Measurements from ENCODE around the gene PTPRN2. TPM values are rescaled to one million over a fixed set of nuclear protein-coding genes. Genes with fewer than 3 reads are reported as not detected.

Gene PTPRN2
- total and polyA plus RNA-seq, 2 experiments from 2014 or later = 0.28 TPM; not detected in 1

- no peak overlapping the region for H3K4me3 ChIP-seq
- no peaks in the 10 kb centered on the region for H3K36me3 ChIP-seq
- TF ChIP-seq CTCF (IDR thresholded peaks at IDR 0.05; ENCODE audit: low read depth, low read length) = no peak
- no peaks in the 10 kb centered on the region for H3K27me3 ChIP-seq
- H3K4me1 ChIP-seq (ENCODE audit: low read depth) = no peaks in the 10 kb centered on the region
- no peaks in the 10 kb centered on the region for H3K9me3 ChIP-seq (ENCODE audit: low read depth)
- H3K27ac ChIP-seq = no peak overlapping the region
- DNase-seq (ENCODE audit: low read depth in 1 of 2, low spot score in 1 of 2) = no peak
Observed at GRCh38 chr7:157558516-157558874, 1029.1 kb downstream of the PTPRN2 start.

- no peaks in the 10 kb centered on the region for H3K9me3 ChIP-seq (ENCODE audit: low read depth)
- H3K4me3 ChIP-seq = no peak overlapping the region
- no peak overlapping the region for H3K27ac ChIP-seq
- no peaks in the 10 kb centered on the region for H3K27me3 ChIP-seq
- DNase-seq (ENCODE audit: low read depth in 1 of 2, low spot score in 1 of 2) = no peak
- no peaks in the 10 kb centered on the region for H3K4me1 ChIP-seq (ENCODE audit: low read depth)
- H3K36me3 ChIP-seq = no peaks in the 10 kb centered on the region
- no peak for TF ChIP-seq CTCF (IDR thresholded peaks at IDR 0.05; ENCODE audit: low read depth, low read length)
Observed at GRCh38 chr7:157558061-157558460, 1029.6 kb downstream of the PTPRN2 start.

GRCh38 chr7:157557263-157557662 is 1030.4 kb downstream of the PTPRN2 start:
- Histone ChIP-seq H3K36me3 (no peaks in the 10 kb centered on the region), H3K27ac (no peak overlapping the region), H3K27me3 (no peaks in the 10 kb centered on the region), H3K4me1 (ENCODE audit: low read depth) (no peaks in the 10 kb centered on the region), H3K4me3 (no peak overlapping the region), H3K9me3 (ENCODE audit: low read depth) (no peaks in the 10 kb centered on the region)
- no peak for TF ChIP-seq CTCF (IDR thresholded peaks at IDR 0.05; ENCODE audit: low read depth, low read length)
- no peak for DNase-seq (ENCODE audit: low read depth in 1 of 2, low spot score in 1 of 2)

- no peaks in the 10 kb centered on the region for H3K36me3 ChIP-seq
- no peak for DNase-seq (ENCODE audit: low read depth in 1 of 2, low spot score in 1 of 2)
- H3K4me3 ChIP-seq = no peak overlapping the region
- no peak overlapping the region for H3K27ac ChIP-seq
- H3K9me3 ChIP-seq (ENCODE audit: low read depth) = no peaks in the 10 kb centered on the region
- no peaks in the 10 kb centered on the region for H3K4me1 ChIP-seq (ENCODE audit: low read depth)
- no peaks in the 10 kb centered on the region for H3K27me3 ChIP-seq
- no peak for TF ChIP-seq CTCF (IDR thresholded peaks at IDR 0.05; ENCODE audit: low read depth, low read length)
Observed at GRCh38 chr7:157556642-157556944, 1031.0 kb downstream of the PTPRN2 start.

GRCh38 chr7:157555944-157556641 is 1031.5 kb downstream of the PTPRN2 start:
- Histone ChIP-seq H3K4me3 (no peak overlapping the region), H3K4me1 (ENCODE audit: low read depth) (no peaks in the 10 kb centered on the region), H3K9me3 (ENCODE audit: low read depth) (no peaks in the 10 kb centered on the region), H3K27ac (no peak overlapping the region), H3K36me3 (no peaks in the 10 kb centered on the region), H3K27me3 (no peaks in the 10 kb centered on the region)
- no peak for DNase-seq (ENCODE audit: low read depth in 1 of 2, low spot score in 1 of 2)
- no peak for TF ChIP-seq CTCF (IDR thresholded peaks at IDR 0.05; ENCODE audit: low read depth, low read length)

Data from cardiac muscle cell (in vitro differentiated cells and primary cell).